ENCODE measurements around the gene ATP5F1A. TPM values are rescaled to one million over a fixed set of nuclear protein-coding genes. Genes with fewer than 3 reads are reported as not detected.
"Not testable (repeated sequence)": the region's sequence is repeated elsewhere in the genome, so short reads cannot be mapped to it uniquely, and the experiment has no call there.

The ATP5F1A gene
- polyA plus RNA-seq, 12 donors = 257 to 525 (median 472) TPM; not detected in 1

GRCh38 chr18:46051731-46052461 lies 46.2 kb downstream of the ATP5F1A start:
- DNase-seq = no peak

GRCh38 chr18:46050268-46050667 lies 47.8 kb downstream of the ATP5F1A start:
- no peak for DNase-seq

- DNase-seq = no peak
Measured at GRCh38 chr18:46048641-46049040, 49.5 kb downstream of the ATP5F1A start.

- not testable (repeated sequence) for DNase-seq
Measured at GRCh38 chr18:46047369-46047768, 50.7 kb downstream of the ATP5F1A start.

GRCh38 chr18:46046688-46047087 lies 51.4 kb downstream of the ATP5F1A start:
- no peak for DNase-seq

- no peak for DNase-seq
Measured at GRCh38 chr18:46046126-46046525, 52.0 kb downstream of the ATP5F1A start.

- no peak for DNase-seq
Measured at GRCh38 chr18:46042571-46043123, 55.4 kb downstream of the ATP5F1A start.

- DNase-seq = no peak
Measured at GRCh38 chr18:46040747-46041104, 57.4 kb downstream of the ATP5F1A start.

GRCh38 chr18:46040033-46040746 lies 57.9 kb downstream of the ATP5F1A start:
- no peak for DNase-seq

GRCh38 chr18:46037512-46038305 lies 60.4 kb downstream of the ATP5F1A start:
- DNase-seq = no peak

- no peak for DNase-seq
Measured at GRCh38 chr18:46035696-46036680, 62.1 kb downstream of the ATP5F1A start.

- no peak for DNase-seq
Measured at GRCh38 chr18:46034230-46034629, 63.9 kb downstream of the ATP5F1A start.

- DNase-seq = no peak
Measured at GRCh38 chr18:46031741-46032140, 66.4 kb downstream of the ATP5F1A start.

Other genes starting within 250 kb of the ATP5F1A start
- 10 to 100 TPM in 9 of 12 donors, 1 to 10 TPM in 2, not detected in 1; 9.1 to 21.9 (median 14.9) TPM for gene EPG5, start 131.0 kb downstream of the ATP5F1A start, polyA plus RNA-seq (ENCODE audit: insufficient read length in 12 of 12)
- 10 to 100 TPM in 1 of 12 donors, 1 to 10 TPM in 9, not detected in 2; 2.0 to 10.0 (median 2.3) TPM for gene PSTPIP2, start 26.0 kb downstream of the ATP5F1A start, polyA plus RNA-seq (ENCODE audit: insufficient read length in 12 of 12)
- 10 to 100 TPM in 11 of 12 donors, not detected in 1; 17.3 to 37.5 (median 28.6) TPM for gene HAUS1, start 6.1 kb upstream of the ATP5F1A start, polyA plus RNA-seq (ENCODE audit: insufficient read length in 12 of 12)

Data from muscle of arm (tissue), 12 donors.